ENCODE measurements around the gene PYCARD. TPM values are rescaled to one million over a fixed set of nuclear protein-coding genes. Genes with fewer than 3 reads are reported as not detected.

Gene PYCARD
- total and polyA plus RNA-seq, 9 of the 15 experiments (the other 6 are each of a cell fraction or from before 2014, with no cell fraction given) = 1.3 to 28.4 (median 6.0) TPM

GRCh38 chr16:31179747-31180459 is 22.7 kb downstream of the PYCARD start, which contains the start of gene FUS (continued):
- TF ChIP-seq ZNF23 (CRISPR knock-in tag; IDR thresholded peaks at IDR 0.05) (no peak), TEAD2 (tag; IDR thresholded peaks at IDR 0.05) (no peak), THRB (CRISPR knock-in tag; conservative IDR thresholded peaks at IDR 0.05) (no peak), MGA (IDR thresholded peaks at IDR 0.05) (no peak), BRF2 (IDR thresholded peaks at IDR 0.05; ENCODE audit: borderline replicate concordance, insufficient read depth, insufficient read length) (no peak), FUS (optimal IDR thresholded peaks at IDR 0.05; ENCODE audit: low read depth, low read length) (peak; percentile 62), NELFE (IDR thresholded peaks at IDR 0.05; ENCODE audit: insufficient read depth, insufficient read length) (peak; percentile 84), CCAR2 (IDR thresholded peaks at IDR 0.05; ENCODE audit: low read depth, low read length) (no peak), OTX1 (CRISPR knock-in tag; IDR thresholded peaks at IDR 0.05) (no peak), GTF2A2 (tag; IDR thresholded peaks at IDR 0.05) (peak; percentile 98), ZNF174 (CRISPR knock-in tag; IDR thresholded peaks at IDR 0.05) (no peak), ZNF12 (CRISPR knock-in tag; IDR thresholded peaks at IDR 0.05) (no peak), SMC3 (conservative IDR thresholded peaks at IDR 0.05; ENCODE audit: insufficient read depth, low read depth, low read length) (0 out of 2 replicates have a peak, but pooled peaks have one; percentile 6), GTF2F1 (IDR thresholded peaks at IDR 0.05; ENCODE audit: low read depth, low read length) (peak; percentile 98), GABPB2 (CRISPR knock-in tag; conservative IDR thresholded peaks at IDR 0.05) (no peak)

All from K562 (cell line).